ENCODE results near the gene DLGAP1.

- TF ChIP-seq, protein P1, sequence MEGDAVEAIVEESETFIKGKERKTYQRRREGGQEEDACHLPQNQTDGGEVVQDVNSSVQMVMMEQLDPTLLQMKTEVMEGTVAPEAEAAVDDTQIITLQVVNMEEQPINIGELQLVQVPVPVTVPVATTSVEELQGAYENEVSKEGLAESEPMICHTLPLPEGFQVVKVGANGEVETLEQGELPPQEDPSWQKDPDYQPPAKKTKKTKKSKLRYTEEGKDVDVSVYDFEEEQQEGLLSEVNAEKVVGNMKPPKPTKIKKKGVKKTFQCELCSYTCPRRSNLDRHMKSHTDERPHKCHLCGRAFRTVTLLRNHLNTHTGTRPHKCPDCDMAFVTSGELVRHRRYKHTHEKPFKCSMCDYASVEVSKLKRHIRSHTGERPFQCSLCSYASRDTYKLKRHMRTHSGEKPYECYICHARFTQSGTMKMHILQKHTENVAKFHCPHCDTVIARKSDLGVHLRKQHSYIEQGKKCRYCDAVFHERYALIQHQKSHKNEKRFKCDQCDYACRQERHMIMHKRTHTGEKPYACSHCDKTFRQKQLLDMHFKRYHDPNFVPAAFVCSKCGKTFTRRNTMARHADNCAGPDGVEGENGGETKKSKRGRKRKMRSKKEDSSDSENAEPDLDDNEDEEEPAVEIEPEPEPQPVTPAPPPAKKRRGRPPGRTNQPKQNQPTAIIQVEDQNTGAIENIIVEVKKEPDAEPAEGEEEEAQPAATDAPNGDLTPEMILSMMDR (IDR thresholded peaks at IDR 0.05) = no peak
- no peak for TF ChIP-seq POLR2A (IDR thresholded peaks at IDR 0.05)
- no peak for TF ChIP-seq EP300 (IDR thresholded peaks at IDR 0.05)
Observed at GRCh38 chr18:3466872-3467271, 988.2 kb downstream of the DLGAP1 start.
